ENCODE data around the gene GPR32.
A peak's percentile ranks its signal among the peaks of the same experiment; 100 is the strongest.
"Not testable (repeated sequence)": the region's sequence is repeated elsewhere in the genome, so short reads cannot be mapped to it uniquely, and the experiment has no call there.

The GPR32 gene, protein sequence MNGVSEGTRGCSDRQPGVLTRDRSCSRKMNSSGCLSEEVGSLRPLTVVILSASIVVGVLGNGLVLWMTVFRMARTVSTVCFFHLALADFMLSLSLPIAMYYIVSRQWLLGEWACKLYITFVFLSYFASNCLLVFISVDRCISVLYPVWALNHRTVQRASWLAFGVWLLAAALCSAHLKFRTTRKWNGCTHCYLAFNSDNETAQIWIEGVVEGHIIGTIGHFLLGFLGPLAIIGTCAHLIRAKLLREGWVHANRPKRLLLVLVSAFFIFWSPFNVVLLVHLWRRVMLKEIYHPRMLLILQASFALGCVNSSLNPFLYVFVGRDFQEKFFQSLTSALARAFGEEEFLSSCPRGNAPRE

DNA sequence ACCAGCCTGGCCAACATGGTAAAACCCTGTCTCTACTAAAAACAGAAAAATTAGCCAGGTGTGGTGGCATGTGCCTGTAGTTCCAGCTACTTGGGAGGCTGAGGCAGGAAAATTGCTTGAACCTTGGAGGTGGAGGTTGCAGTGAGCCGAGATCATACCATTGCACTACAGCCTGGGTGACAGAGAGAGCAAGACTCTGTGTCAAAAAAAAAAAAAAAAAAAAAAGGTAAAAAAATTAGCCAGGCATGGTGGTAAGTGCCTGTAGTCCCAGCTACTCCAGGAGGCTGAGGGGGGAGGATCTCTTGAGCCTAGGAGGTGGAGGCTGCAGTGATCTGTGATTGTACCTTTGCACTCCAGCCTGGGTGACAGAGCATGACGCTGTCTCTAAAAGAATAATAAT, at the start of gene GPR32:
Gene GPR32 (plus strand): TSS at position 301 of the 400 bp plus-strand sequence. CDS start 137 bp downstream, outside the sequence.
- not testable (repeated sequence) for DNase-seq (ENCODE audit: low read depth)

DNA sequence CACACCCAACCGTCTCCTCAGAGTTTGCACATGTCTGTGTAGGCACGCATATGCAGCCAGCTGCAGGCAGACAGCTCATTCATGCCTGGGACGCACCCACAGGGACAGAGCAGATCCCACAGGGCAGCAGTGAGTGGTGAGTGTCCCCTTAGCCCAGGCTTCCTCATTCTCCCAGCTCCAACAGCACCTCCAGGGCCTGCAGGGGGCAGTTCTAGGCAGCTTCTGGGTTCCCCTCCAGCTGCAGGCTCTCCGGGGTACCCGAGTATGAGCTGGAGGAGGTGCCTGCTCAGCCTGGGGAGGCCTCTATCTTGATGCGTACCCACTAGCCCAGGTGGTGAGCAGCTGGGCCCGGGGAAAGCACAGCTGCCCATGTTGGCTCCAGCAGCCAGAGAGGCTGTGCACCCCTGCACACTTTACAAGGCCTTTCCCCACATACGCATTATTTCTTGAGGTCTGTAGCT, 49.3 kb upstream of the GPR32 start:
- no peak for DNase-seq (ENCODE audit: low read depth)

- no peak for DNase-seq (ENCODE audit: low read depth)
These were observed 48.7 kb upstream of the GPR32 start for GRCh38 chr19:50721441-50722137.

DNA sequence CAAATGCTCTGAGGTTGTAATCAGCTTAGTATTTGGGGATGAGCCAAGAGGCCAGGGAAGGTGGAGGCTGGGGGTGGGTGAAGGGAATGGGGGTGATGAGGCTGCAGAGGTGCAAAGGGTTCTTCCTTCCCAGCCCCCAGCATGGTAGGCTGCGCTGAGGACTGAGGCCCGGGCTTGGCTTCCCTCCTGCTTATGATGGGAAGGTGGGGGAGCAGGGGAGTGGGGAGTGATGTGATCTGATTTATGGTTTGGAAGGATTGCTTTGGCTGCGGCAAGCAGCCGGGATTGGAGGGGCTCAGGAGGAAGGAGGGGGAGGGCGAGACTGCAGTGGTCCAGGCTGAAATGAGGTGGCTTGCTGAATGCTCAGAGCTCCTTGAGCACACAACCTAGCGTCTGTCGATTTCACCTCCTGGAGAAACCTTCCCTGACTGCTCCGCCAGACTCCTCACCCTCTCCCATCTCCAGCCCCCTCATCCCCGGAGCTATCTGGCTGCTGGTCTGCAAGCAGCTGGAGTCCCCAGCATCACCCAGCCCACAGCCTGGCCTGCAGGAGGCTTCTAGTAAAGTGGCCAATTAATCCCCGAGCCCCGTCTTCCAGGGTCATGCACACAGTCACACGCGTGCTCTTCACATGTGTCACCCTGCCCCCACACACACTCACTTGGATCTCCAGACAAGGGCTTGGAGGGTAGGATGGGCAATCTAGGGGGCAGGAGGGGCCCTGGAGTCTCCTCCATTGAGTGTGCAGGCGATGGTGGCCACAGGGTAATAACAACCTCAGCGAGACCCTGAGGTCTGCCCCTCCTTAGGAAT, 47.9 kb upstream of the GPR32 start:
- no peak for DNase-seq (ENCODE audit: low read depth)

DNA sequence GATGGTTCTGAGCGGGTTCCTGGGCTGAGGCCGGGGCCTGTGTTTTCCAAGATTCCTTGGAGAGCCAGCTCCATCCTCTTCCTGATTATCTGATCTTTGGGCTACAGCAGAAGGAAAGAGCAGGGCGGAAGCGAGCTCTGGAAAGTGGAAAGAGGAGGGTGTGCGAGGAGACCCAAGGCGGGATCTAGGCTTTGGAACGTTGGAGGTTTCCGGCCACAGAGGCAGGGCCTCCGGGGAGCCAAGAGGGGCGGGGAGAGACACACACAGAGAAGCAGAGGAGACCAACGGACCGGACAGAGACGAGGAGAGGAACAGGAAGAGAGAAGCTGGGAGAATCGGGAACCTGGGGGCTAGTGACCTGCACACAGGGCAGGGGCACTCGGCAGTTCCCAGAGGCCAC, 47.2 kb upstream of the GPR32 start, which contains the start of gene CLEC11A:
Gene CLEC11A (plus strand): TSS at position 296 of the 400 bp plus-strand sequence. CDS start 162 bp downstream, outside the sequence.
- peak; percentile 70 for DNase-seq (ENCODE audit: low read depth)

GRCh38 chr19:50723735-50724521, 46.3 kb upstream of the GPR32 start:
- DNase-seq (ENCODE audit: low read depth), result no peak

- DNase-seq (ENCODE audit: low read depth), result peak; percentile 99
These were observed 45.6 kb upstream of the GPR32 start for GRCh38 chr19:50724522-50725217.

DNA sequence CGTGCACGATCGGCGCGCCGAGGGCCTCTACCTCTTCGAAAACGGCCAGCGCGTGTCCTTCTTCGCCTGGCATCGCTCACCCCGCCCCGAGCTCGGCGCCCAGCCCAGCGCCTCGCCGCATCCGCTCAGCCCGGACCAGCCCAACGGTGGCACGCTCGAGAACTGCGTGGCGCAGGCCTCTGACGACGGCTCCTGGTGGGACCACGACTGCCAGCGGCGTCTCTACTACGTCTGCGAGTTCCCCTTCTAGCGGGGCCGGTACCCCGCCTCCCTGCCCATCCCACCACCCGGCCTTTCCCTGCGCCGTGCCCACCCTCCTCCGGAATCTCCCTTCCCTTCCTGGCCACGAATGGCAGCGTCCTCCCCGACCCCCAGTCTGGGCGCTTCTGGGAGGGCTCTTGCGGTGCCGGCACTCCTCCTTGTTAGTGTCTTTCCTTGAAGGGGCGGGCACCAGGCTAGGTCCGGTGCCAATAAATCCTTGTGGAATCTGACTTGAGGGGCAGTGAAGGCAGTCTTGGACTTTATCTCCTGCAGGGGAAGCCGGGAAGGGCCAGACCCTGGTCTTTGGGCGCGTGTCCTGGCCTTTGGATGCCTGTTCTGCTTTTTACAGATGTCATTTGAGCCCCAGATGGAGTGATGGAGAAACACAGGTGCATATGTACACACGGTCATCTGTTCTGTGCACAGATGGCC, 44.9 kb upstream of the GPR32 start:
- no peak for DNase-seq (ENCODE audit: low read depth)

GRCh38 chr19:50725911-50726230, 44.4 kb upstream of the GPR32 start:
- DNase-seq (ENCODE audit: low read depth), result no peak

DNA sequence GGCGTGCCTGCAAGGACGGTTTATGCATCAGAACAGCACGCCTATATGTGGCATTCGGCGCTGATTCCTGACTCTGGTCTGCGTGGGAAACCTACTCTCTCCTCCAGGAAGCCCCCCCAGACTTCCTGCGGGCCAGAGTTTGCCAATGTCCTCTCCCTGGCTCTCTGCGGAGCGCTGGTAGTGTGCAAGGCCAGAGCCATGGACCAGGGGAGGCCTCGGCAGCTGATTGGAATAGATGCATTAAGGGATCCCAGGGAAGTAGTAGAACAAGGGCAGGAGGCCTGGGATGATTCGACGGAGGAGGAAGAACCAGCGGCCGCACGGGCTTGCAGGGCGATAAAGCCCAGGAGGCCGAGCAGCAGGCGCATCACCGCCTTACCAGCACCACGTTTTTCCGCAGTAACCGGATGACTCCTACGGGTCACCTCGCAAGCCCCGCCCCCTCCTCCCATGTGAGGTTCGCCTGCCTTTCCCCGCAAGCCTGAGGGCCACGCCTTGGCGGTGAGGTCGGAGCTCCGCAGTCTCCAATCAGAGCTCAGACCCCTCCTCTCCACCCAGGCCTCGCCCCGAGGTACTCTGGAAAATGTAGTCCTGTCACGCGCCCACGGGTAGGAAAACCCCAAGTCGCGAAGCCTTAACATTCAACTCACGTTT, 42.1 kb upstream of the GPR32 start:
- peak; percentile 82 for DNase-seq (ENCODE audit: low read depth)

- no peak for DNase-seq (ENCODE audit: low read depth)
These were observed 40.4 kb upstream of the GPR32 start for GRCh38 chr19:50729894-50730293.

DNA sequence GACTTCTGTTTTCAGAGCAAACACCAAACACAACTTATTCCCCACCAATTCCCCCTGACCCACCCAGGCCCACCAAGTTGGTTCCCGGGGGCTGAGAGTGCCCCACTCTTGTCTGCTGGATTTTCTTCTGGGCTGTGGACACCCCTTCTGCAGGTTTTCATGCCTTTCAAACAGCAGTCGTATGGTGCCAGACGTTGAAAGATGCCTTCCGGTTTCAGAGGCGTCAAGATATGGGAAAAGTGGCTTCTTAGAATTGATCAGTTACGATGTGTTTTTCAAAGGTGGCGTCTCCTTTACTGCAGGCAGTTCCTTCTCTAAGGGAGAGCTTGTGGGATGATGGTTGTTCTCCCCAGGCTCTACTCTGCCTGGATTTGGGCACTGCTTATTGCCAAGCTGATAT, 34.4 kb upstream of the GPR32 start:
- no peak for DNase-seq (ENCODE audit: low read depth)

- no peak for DNase-seq (ENCODE audit: low read depth)
These were observed 33.9 kb upstream of the GPR32 start for GRCh38 chr19:50736338-50736737.

DNA sequence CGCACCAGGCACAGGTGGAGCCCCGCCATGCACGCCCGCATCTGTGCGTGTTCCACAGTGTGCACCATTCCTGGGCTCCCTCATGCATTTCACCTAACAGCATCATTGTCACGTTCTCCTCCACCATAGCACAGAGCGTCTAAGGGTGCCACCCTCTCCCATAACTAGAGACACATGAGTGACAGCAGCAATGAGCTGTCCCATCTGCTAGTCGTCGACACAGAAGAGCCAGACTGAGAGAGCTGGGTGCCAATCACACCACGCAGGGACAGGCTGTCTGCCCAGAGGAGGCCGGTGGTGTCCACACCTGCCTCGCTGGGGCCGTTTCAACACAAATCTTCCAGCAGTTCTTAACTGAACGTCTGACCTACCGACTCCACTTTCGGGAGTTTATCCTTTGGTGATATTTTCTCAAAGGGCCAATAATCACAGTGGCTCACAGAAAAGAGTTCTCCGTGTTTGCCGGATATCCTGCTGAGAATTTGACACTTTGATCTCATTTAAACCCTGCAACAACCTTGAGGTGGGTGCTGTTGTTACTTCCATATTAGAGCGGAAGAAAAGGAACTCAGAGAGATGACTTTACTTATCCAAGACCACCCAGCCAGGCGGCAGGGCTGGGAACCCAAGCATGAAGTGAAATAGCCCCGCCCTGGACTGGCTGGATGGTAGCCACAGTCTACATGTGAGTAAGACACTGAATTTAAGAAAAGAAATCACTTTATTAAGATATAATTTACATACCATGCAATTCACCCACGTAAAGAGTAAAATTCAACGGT, 30.9 kb upstream of the GPR32 start:
- no peak for DNase-seq (ENCODE audit: low read depth)

DNA sequence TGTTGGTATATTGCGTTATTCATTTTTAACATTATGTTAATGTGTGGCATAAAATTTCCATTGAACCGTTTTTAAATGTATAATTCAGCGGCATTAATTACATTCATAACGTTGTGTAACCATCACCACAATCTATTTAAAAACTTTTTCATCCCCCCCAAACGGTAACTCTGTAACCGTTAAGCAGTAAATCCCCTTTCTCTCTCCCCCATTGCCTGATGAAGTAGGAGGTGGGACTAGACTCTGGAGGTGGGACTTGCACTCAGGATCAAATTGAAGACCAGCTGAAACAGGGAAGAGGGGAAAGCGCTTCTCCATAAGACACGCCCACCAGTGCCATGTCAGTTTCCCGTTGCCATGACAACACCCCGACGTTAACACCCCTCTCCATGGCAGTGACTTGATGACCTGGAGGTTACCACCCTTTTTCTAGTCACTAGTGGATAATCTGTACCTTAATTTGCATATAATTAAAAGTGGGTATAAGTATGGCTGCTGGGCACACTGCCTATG, 30.3 kb upstream of the GPR32 start:
- no peak for DNase-seq (ENCODE audit: low read depth)

DNA sequence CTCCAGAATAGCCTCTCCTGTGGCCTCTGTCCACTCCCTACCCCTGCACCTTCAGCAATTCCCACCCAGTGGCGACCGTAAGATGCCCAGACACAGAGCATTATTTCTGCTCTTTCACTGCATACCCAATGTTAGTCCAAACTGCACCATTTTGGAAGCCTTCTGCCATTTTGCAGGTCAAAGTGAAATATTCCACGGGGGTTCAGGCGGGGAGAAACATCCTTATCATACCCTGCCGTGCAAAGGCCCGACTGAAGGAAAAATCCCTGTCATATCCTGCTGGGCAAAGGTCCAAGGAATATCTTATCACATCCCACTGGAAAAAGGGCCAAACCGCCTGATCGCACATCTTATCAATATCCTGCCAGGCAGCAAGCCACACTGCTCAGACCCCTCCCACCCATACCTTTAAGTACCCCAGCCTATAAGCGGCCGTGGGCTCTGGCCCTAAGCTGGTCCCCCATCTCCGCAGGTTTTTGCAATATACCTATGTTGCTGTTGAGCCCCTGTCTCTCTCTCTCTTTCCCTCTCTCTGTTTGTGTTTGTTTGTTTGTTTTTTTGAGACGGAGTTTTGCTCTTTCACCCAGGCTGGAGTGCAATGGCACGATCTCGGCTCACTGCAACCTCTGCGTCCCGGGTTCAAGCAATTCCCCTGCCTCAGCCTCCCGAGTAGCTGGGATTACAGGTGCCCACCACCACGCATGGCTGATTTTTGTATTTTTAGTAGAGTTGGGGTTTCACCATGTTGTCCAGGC, 28.9 kb upstream of the GPR32 start:
- no peak for DNase-seq (ENCODE audit: low read depth)

DNA sequence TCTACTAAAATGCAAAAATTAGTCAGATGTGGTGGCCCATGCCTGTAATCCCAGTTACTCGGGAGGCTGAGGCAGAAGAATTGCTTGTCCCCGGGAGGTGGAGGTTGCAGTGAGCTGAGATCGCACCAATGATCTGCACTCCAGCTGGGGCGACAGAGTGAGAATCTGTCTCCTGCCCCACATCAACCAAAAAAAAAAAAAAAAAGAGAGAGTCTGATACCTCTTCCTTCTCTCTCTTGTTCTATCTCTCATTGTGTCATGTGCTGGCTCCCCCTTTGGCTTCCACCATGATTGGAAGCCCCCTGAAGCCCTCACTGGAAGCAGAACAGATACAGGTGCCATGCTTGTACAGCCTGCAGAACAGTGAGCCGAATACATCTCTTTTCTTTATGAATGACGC, 26.7 kb upstream of the GPR32 start:
- no peak for DNase-seq (ENCODE audit: low read depth)

- DNase-seq (ENCODE audit: low read depth), result no peak
These were observed 25.0 kb upstream of the GPR32 start for GRCh38 chr19:50745221-50745620.
